Osteoblast (primary cell): ENCODE data around the gene CD300E. TPM values are rescaled to one million over a fixed set of nuclear protein-coding genes. Genes with fewer than 3 reads are reported as not detected.
"Not testable (repeated sequence)": the region's sequence is repeated elsewhere in the genome, so short reads cannot be mapped to it uniquely, and the experiment has no call there.

Experiments used
- DNase-seq: peaks from one replicate; pipeline ENCODE4 v3.0.0; 2011; ENCODE audit warnings: low spot score, mixed read lengths; ENCODE audit not compliant: insufficient read length; ENCODE audit errors: missing footprints
- H2AFZ ChIP-seq: 2 replicates; pipeline ENCODE4 v1.6.0; 2011; ENCODE audit warnings: mild to moderate bottlenecking, low read length
- H3K27ac ChIP-seq: 2 replicates; pipeline ENCODE4 v1.5.1; 2011; ENCODE audit warnings: mild to moderate bottlenecking, low read depth, low read length, moderate library complexity
- H3K27me3 ChIP-seq: 2 replicates; pipeline ENCODE4 v1.6.0; 2012; ENCODE audit warnings: mild to moderate bottlenecking, control low read depth, inconsistent platforms, low read length, moderate library complexity; ENCODE audit not compliant: insufficient read depth
- H3K36me3 ChIP-seq: 2 replicates; pipeline ENCODE4 v1.5.1; 2011; ENCODE audit warnings: mild to moderate bottlenecking, low read length, control low read depth, moderate library complexity; ENCODE audit not compliant: insufficient read depth
- H3K4me1 ChIP-seq: 2 replicates; pipeline ENCODE4 v1.5.1; 2011; ENCODE audit warnings: mild to moderate bottlenecking, low read length, control low read depth, moderate library complexity; ENCODE audit not compliant: insufficient read depth
- H3K4me2 ChIP-seq: 2 replicates; pipeline ENCODE4 v1.6.0; 2011; ENCODE audit warnings: mild to moderate bottlenecking, low read length; ENCODE audit not compliant: insufficient read depth
- H3K4me3 ChIP-seq: fragments of 200-600 bp; sonication (generic); 3 replicates; pipeline ENCODE4 v1.5.1; 2012; ENCODE audit warnings: mild to moderate bottlenecking, low read length, inconsistent platforms; ENCODE audit not compliant: insufficient read depth
- H3K79me2 ChIP-seq: 2 replicates; pipeline ENCODE4 v1.6.0; 2012; ENCODE audit warnings: mild to moderate bottlenecking, low read length, control low read depth, inconsistent platforms; ENCODE audit not compliant: insufficient read depth
- H3K9me3 ChIP-seq: 2 replicates; pipeline ENCODE4 v1.5.1; 2011; ENCODE audit warnings: low read depth, low read length, control low read depth
- H4K20me1 ChIP-seq: 2 replicates; pipeline ENCODE4 v1.6.0; 2012; ENCODE audit warnings: mild to moderate bottlenecking, low read length, control low read depth; ENCODE audit not compliant: insufficient read depth
- CTCF ChIP-seq: IDR thresholded peaks from 2 replicates; pipeline ENCODE4 v1.5.1; 2011; ENCODE audit warnings: mild to moderate bottlenecking, low read depth, low read length, moderate library complexity; ENCODE audit errors: extremely low read depth
- total RNA-seq: library from RNA; depleted of rRNA; stranded (reverse); fragments of >200 nt; gene quantifications from 2 replicates; pipeline ENCODE4 v1.2.3, GENCODE V29; 2012

The CD300E gene
- total RNA-seq, 1 donor: under 0.01 TPM

- H2AFZ ChIP-seq: no peak overlapping the region
- no peak for TF ChIP-seq CTCF
These were observed 13.7 kb upstream of the CD300E start for GRCh38 chr17:74637265-74637664.

GRCh38 chr17:74636541-74637085 is 13.1 kb upstream of the CD300E start:
- H2AFZ ChIP-seq, H3K4me3 ChIP-seq, H3K27ac ChIP-seq, H4K20me1 ChIP-seq, H3K9me3 ChIP-seq, DNase-seq, H3K36me3 ChIP-seq, H3K79me2 ChIP-seq, H3K4me1 ChIP-seq, H3K4me2 ChIP-seq: not testable (repeated sequence)
- H3K27me3 ChIP-seq: peaks cover 17% of the 10 kb centered on the region

More at GRCh38 chr17:74637265-74637664, 13.7 kb upstream of the CD300E start:
- Histone ChIP-seq H3K9me3 (no peaks in the 10 kb centered on the region), H3K27ac (no peak overlapping the region), H3K27me3 (peaks cover 14% of the 10 kb centered on the region), H3K4me1 (no peaks in the 10 kb centered on the region), H3K36me3 (no peaks in the 10 kb centered on the region), H3K4me2 (no peak overlapping the region), H3K79me2 (no peaks in the 10 kb centered on the region), H4K20me1 (no peaks in the 10 kb centered on the region), H3K4me3 (no peak overlapping the region)
- no peak for DNase-seq

- TF ChIP-seq CTCF: no peak
- H2AFZ ChIP-seq: no peak overlapping the region
- H3K4me2 ChIP-seq: no peak overlapping the region
- no peaks in the 10 kb centered on the region for H3K9me3 ChIP-seq
- H3K27ac ChIP-seq: no peak overlapping the region
- no peaks in the 10 kb centered on the region for H3K4me1 ChIP-seq
- H4K20me1 ChIP-seq: no peaks in the 10 kb centered on the region
- H3K79me2 ChIP-seq: no peaks in the 10 kb centered on the region
- H3K27me3 ChIP-seq: peaks cover 17% of the 10 kb centered on the region
- H3K4me3 ChIP-seq: no peak overlapping the region
- no peak for DNase-seq
- H3K36me3 ChIP-seq: no peaks in the 10 kb centered on the region
These were observed 11.9 kb upstream of the CD300E start for GRCh38 chr17:74635418-74635817.

GRCh38 chr17:74633326-74633725 is 9.8 kb upstream of the CD300E start:
- no peaks in the 10 kb centered on the region for H3K4me1 ChIP-seq
- H4K20me1 ChIP-seq: no peaks in the 10 kb centered on the region
- H3K36me3 ChIP-seq: no peaks in the 10 kb centered on the region
- H3K9me3 ChIP-seq: no peaks in the 10 kb centered on the region
- H3K27ac ChIP-seq: no peak overlapping the region
- H2AFZ ChIP-seq: no peak overlapping the region
- TF ChIP-seq CTCF: no peak
- no peaks in the 10 kb centered on the region for H3K79me2 ChIP-seq
- peaks cover 8% of the 10 kb centered on the region for H3K27me3 ChIP-seq
- no peak for DNase-seq
- no peak overlapping the region for H3K4me2 ChIP-seq
- no peak overlapping the region for H3K4me3 ChIP-seq
